Upper lobe of right lung (tissue), 1 donor: Measurements from ENCODE around the gene KBTBD12. TPM values are rescaled to one million over a fixed set of nuclear protein-coding genes. Genes with fewer than 3 reads are reported as not detected.

ENCODE experiments used
- ATAC-seq: fragments of 200-7000 bp; cut with Tn5 transposase; one replicate; pipeline ENCODE4 v1.9.1; 2020; ENCODE audit warnings: mild to moderate bottlenecking, moderate library complexity
- DNase-seq: peaks from one replicate; pipeline ENCODE4 v3.0.0-alpha.2; 2020
- H3K27ac ChIP-seq: fragments of 200-600 bp; one replicate; pipeline ENCODE4 v1.8.0; 2022
- H3K27me3 ChIP-seq: fragments of 200-600 bp; one replicate; pipeline ENCODE4 v1.8.0; 2022; ENCODE audit warnings: mild to moderate bottlenecking
- H3K36me3 ChIP-seq: fragments of 200-600 bp; one replicate; pipeline ENCODE4 v1.8.0; 2022
- H3K4me1 ChIP-seq: fragments of 200-600 bp; one replicate; pipeline ENCODE4 v1.8.0; 2022
- H3K4me3 ChIP-seq: fragments of 200-600 bp; one replicate; pipeline ENCODE4 v1.8.0; 2022; ENCODE audit warnings: mild to moderate bottlenecking
- H3K9me3 ChIP-seq: fragments of 200-600 bp; one replicate; pipeline ENCODE4 v1.8.0; 2022
- CTCF ChIP-seq: fragments of 200-600 bp; IDR thresholded peaks from one replicate; pipeline ENCODE4 v1.8.0; 2022; ENCODE audit warnings: antibody characterized with exemption
- intact Hi-C: fragments of 100-400 bp; cut with DNase I; formaldehyde crosslinking; loops from one replicate; pipeline ENCODE4 v1.11.0; 2022
- total RNA-seq: library from RNA; stranded (reverse); fragmentation: NEBNext Ultra II Directional; extraction: Animal tissue kit (Norgen Biotek cat#: 25700); gene quantifications from one replicate; pipeline ENCODE4 v1.2.1, GENCODE V29; 2021
- donor health status: DM: no; HTN: yes; CAD: no; lungs with severe emphysema.

Gene KBTBD12
- total RNA-seq, 1 donor from 2014 or later = 1.3 TPM

GRCh38 chr3:127881586-127881985 is 33.4 kb upstream of the KBTBD12 start:
- no peak for ATAC-seq
- H3K4me1 ChIP-seq = no peaks in the 10 kb centered on the region
- H3K27me3 ChIP-seq = no peaks in the 10 kb centered on the region
- no peak overlapping the region for H3K27ac ChIP-seq
- intact Hi-C loops = no loop called here
- no peak for TF ChIP-seq CTCF
- H3K36me3 ChIP-seq = no peaks in the 10 kb centered on the region
- DNase-seq = no peak
- H3K4me3 ChIP-seq = no peak overlapping the region
- no peaks in the 10 kb centered on the region for H3K9me3 ChIP-seq

- Histone ChIP-seq H3K27ac (no peak overlapping the region), H3K4me1 (no peaks in the 10 kb centered on the region), H3K4me3 (no peak overlapping the region), H3K9me3 (no peaks in the 10 kb centered on the region), H3K36me3 (no peaks in the 10 kb centered on the region), H3K27me3 (no peaks in the 10 kb centered on the region)
- TF ChIP-seq CTCF = no peak
- DNase-seq (no peak), ATAC-seq (no peak)
- intact Hi-C loops = no loop called here
These were observed 31.0 kb upstream of the KBTBD12 start for GRCh38 chr3:127884041-127884440.

- no peaks in the 10 kb centered on the region for H3K4me1 ChIP-seq
- H3K27ac ChIP-seq = no peak overlapping the region
- no peak overlapping the region for H3K4me3 ChIP-seq
- DNase-seq (no peak), ATAC-seq (no peak)
- H3K9me3 ChIP-seq = no peaks in the 10 kb centered on the region
- TF ChIP-seq CTCF = no peak
- intact Hi-C loops = no loop called here
- H3K36me3 ChIP-seq = no peaks in the 10 kb centered on the region
- no peaks in the 10 kb centered on the region for H3K27me3 ChIP-seq
These were observed 28.6 kb upstream of the KBTBD12 start for GRCh38 chr3:127886231-127886955.

GRCh38 chr3:127886956-127887231 is 28.1 kb upstream of the KBTBD12 start:
- no peak overlapping the region for H3K27ac ChIP-seq
- ATAC-seq (no peak), DNase-seq (no peak)
- intact Hi-C loops = no loop called here
- H3K36me3 ChIP-seq = no peaks in the 10 kb centered on the region
- H3K9me3 ChIP-seq = no peaks in the 10 kb centered on the region
- H3K4me3 ChIP-seq = no peak overlapping the region
- H3K4me1 ChIP-seq = no peaks in the 10 kb centered on the region
- no peaks in the 10 kb centered on the region for H3K27me3 ChIP-seq
- TF ChIP-seq CTCF = no peak

GRCh38 chr3:127887321-127887720 is 27.7 kb upstream of the KBTBD12 start:
- intact Hi-C loops = no loop called here
- Histone ChIP-seq H3K9me3 (no peaks in the 10 kb centered on the region), H3K36me3 (no peaks in the 10 kb centered on the region), H3K27me3 (no peaks in the 10 kb centered on the region), H3K27ac (no peak overlapping the region), H3K4me1 (no peaks in the 10 kb centered on the region), H3K4me3 (no peak overlapping the region)
- no peak for DNase-seq
- ATAC-seq = no peak
- no peak for TF ChIP-seq CTCF

GRCh38 chr3:127888156-127888555 is 26.9 kb upstream of the KBTBD12 start:
- ATAC-seq = no peak

More at GRCh38 chr3:127888156-127888555, 26.9 kb upstream of the KBTBD12 start:
- H3K36me3 ChIP-seq = no peaks in the 10 kb centered on the region
- H3K27me3 ChIP-seq = no peaks in the 10 kb centered on the region
- H3K4me3 ChIP-seq = no peak overlapping the region
- DNase-seq = no peak
- intact Hi-C loops = no loop called here
- no peaks in the 10 kb centered on the region for H3K4me1 ChIP-seq
- H3K27ac ChIP-seq = no peak overlapping the region
- no peak for TF ChIP-seq CTCF
- no peaks in the 10 kb centered on the region for H3K9me3 ChIP-seq
